ENCODE results near the gene EML6. TPM values are rescaled to one million over a fixed set of nuclear protein-coding genes. Genes with fewer than 3 reads are reported as not detected.

The EML6 gene
- total RNA-seq, 4 donors from 2014 or later: 0.62 to 1.5 (median 1.1) TPM

DNA sequence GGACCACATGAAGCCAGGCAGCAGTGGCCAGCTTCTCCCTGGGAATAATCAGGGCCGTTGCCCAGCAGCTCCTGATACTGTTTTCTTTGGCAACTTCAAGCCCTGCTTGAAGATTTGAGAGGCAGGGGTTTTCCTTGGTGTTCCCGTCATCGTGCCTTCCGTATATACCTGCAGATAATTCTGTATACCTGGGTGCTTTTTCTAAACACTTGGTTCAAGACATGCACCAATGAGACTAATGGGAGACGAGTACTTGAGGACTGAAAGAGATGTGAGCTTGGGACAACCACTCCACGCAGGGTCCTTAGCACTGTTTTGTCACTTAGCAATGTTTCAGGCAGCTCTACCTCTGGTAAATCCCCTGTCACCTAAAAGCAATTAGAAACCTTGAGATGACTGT is 208.0 kb downstream of the EML6 start:
- Histone ChIP-seq H3K9me3 (no peaks in the 10 kb centered on the region), H3K4me1 (no peaks in the 10 kb centered on the region), H3K27ac (no peak overlapping the region), H3K27me3 (no peaks in the 10 kb centered on the region), H3K4me3 (no peak overlapping the region), H3K36me3 (no peaks in the 10 kb centered on the region)
- ATAC-seq: no peak
- 83 to 100% methylated on average over 1 to 5 of the region's 6 CpGs for WGBS, 2 donors (ENCODE audit: low coverage in 1 of 2)
- no peak for TF ChIP-seq EP300 (IDR thresholded peaks at IDR 0.05)
- no peak for TF ChIP-seq POLR2AphosphoS5 (IDR thresholded peaks at IDR 0.05)

DNA sequence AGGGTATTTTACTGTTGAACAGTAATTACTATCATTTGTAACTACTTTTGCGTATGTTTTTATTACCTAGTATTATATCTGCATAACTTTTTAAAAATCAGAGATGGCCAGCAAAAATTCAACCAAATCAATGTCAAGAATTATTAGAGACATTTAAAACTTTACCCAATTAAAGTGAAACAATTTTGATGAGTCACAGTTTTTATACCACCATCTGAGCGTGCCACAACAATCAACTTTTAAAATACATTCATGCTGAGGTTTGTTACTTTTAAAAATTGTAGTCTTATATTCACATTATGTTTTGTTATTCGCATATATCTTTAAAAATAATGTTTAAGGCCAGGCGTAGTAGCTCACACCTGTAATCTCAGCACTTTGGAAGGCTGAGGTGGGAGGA is 211.9 kb downstream of the EML6 start:
- peaks cover 0 to 10% (median 0%) of the 10 kb centered on the region in 3 donors for H3K9me3 ChIP-seq
- no peak for TF ChIP-seq EP300 (IDR thresholded peaks at IDR 0.05)
- TF ChIP-seq POLR2A (IDR thresholded peaks at IDR 0.05): no peak
- no peak for TF ChIP-seq POLR2AphosphoS5 (IDR thresholded peaks at IDR 0.05)
- TF ChIP-seq, protein P1, sequence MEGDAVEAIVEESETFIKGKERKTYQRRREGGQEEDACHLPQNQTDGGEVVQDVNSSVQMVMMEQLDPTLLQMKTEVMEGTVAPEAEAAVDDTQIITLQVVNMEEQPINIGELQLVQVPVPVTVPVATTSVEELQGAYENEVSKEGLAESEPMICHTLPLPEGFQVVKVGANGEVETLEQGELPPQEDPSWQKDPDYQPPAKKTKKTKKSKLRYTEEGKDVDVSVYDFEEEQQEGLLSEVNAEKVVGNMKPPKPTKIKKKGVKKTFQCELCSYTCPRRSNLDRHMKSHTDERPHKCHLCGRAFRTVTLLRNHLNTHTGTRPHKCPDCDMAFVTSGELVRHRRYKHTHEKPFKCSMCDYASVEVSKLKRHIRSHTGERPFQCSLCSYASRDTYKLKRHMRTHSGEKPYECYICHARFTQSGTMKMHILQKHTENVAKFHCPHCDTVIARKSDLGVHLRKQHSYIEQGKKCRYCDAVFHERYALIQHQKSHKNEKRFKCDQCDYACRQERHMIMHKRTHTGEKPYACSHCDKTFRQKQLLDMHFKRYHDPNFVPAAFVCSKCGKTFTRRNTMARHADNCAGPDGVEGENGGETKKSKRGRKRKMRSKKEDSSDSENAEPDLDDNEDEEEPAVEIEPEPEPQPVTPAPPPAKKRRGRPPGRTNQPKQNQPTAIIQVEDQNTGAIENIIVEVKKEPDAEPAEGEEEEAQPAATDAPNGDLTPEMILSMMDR (IDR thresholded peaks at IDR 0.05): no peak
- no peak overlapping the region for H3K4me3 ChIP-seq
- WGBS, 2 donors (ENCODE audit: low coverage in 1 of 2): 88 to 94% methylated on average over 4 of the region's 4 CpGs
- no peak for ATAC-seq
- no peaks in the 10 kb centered on the region for H3K36me3 ChIP-seq
- H3K27me3 ChIP-seq: no peaks in the 10 kb centered on the region
- no peaks in the 10 kb centered on the region for H3K4me1 ChIP-seq
- no peak overlapping the region for H3K27ac ChIP-seq

DNA sequence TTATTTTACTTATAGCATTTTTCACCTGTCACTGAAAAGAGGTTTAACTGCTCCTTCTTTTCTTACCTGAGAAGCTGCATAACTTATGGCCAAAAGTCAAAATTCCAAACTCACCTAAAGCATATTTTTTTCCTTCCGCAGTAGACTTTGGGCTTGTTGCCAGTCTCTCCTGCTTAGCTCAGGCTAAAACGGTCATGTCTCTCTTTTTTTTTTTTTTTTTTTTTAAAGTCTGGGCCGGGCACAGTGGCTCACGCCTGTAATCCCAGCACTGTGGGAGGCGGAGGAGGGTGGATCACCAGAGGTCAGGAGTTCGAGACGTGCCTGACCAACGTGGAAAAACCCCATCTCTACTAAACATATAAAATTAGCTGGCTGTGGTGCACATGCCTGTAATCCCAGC is 213.3 kb downstream of the EML6 start:
- Histone ChIP-seq H3K27me3 (no peaks in the 10 kb centered on the region), H3K27ac (no peak overlapping the region), H3K36me3 (no peaks in the 10 kb centered on the region), H3K4me1 (no peaks in the 10 kb centered on the region), H3K4me3 (no peak overlapping the region), H3K9me3 (peaks cover 0 to 10% (median 0%) of the 10 kb centered on the region in 3 donors)
- ATAC-seq: no peak
- TF ChIP-seq POLR2AphosphoS5 (IDR thresholded peaks at IDR 0.05) (no peak), POLR2A (IDR thresholded peaks at IDR 0.05) (no peak), EP300 (IDR thresholded peaks at IDR 0.05) (no peak)
- TF ChIP-seq, protein P1 (IDR thresholded peaks at IDR 0.05): no peak
- 55 to 71% methylated on average over 3 to 5 of the region's 8 CpGs for WGBS, 2 donors (ENCODE audit: low coverage in 1 of 2)

DNA sequence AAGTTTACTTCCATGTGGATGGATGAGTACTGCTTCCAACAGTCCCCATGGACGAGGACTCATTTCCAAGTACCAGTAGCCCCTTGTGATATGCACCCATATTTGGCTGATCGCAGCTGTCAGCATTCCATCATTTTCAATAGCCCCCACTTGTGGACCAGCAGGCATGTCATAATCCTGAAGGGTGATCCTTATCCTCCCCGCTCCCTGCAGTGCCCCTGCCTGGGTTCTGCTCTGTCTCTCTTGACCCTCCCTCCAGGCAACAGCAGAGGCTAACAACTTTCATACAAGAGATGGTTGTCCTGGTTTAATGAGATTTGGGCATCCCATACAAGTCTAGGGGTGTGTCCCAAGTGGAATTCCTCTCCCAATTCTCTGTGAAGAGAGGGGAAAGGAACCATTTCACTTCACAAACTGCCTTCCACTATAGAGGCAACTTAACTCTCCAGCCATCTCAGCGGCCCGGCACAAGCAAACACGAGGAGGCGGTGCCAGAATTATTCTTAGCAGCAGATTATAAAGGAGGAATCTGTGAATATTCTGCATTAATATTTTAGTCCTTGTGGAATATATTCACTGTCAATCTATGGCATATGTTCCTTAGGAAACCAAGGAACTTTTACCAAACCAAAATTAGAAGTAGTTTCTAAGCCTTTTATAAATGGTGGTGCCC is 216.1 kb downstream of the EML6 start:
- no peak for ATAC-seq
- TF ChIP-seq POLR2AphosphoS5 (IDR thresholded peaks at IDR 0.05) (no peak), EP300 (IDR thresholded peaks at IDR 0.05) (no peak), POLR2A (IDR thresholded peaks at IDR 0.05) (no peak)
- TF ChIP-seq, protein P1 (IDR thresholded peaks at IDR 0.05): no peak
- H3K9me3 ChIP-seq: peaks cover 0 to 10% (median 0%) of the 10 kb centered on the region in 3 donors
- H3K36me3 ChIP-seq: no peaks in the 10 kb centered on the region
- no peaks in the 10 kb centered on the region for H3K4me1 ChIP-seq
- H3K27ac ChIP-seq: no peak overlapping the region
- no peaks in the 10 kb centered on the region for H3K27me3 ChIP-seq
- no peak overlapping the region for H3K4me3 ChIP-seq
- 82 to 83% methylated on average over 3 to 6 of the region's 7 CpGs for WGBS, 2 donors (ENCODE audit: low coverage in 1 of 2)

DNA sequence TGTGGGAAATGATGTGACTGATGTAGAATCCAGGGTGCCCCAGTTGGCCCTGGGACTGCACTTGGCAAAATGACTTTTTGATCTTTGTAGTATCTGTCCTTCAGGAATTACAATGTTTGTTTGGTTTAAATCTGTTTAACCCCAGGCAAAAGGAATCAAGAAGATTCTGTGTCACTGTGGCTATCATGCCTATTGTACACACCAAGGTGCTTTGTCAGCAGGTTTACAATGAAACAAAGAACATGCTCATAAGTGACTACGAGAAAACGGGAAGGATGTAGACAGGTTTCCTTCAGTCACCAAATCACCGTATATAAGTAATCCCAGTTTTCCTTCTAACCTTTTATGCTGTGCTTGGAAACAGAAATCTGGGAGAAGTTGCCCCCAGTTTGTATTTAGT is 217.3 kb downstream of the EML6 start:
- Histone ChIP-seq H3K4me1 (peaks cover 0 to 4% (median 0%) of the 10 kb centered on the region in 3 donors), H3K36me3 (no peaks in the 10 kb centered on the region), H3K27me3 (no peaks in the 10 kb centered on the region), H3K27ac (no peak overlapping the region), H3K4me3 (no peak overlapping the region), H3K9me3 (peaks cover 0 to 10% (median 0%) of the 10 kb centered on the region in 3 donors)
- TF ChIP-seq EP300 (IDR thresholded peaks at IDR 0.05) (no peak), POLR2AphosphoS5 (IDR thresholded peaks at IDR 0.05) (no peak)
- ATAC-seq: no peak
- 43 to 63% methylated on average over 3 of the region's 3 CpGs for WGBS, 2 donors (ENCODE audit: low coverage in 1 of 2)

Data from gastroesophageal sphincter (tissue), 4 donors.